GM23338 (cell line): Measurements from ENCODE around the gene ZNF275. TPM values are rescaled to one million over a fixed set of nuclear protein-coding genes. Genes with fewer than 3 reads are reported as not detected.

ENCODE experiments used
- ATAC-seq: fragments of 200-7000 bp; cut with Tn5 transposase; 3 replicates; pipeline ENCODE4 v1.9.1; 2020
- DNase-seq: peaks from one replicate; pipeline ENCODE4 v3.0.0-alpha.2; 2015; ENCODE audit warnings: low spot score
- H2AFZ ChIP-seq: fragments of 200-600 bp; sonication (generic); 2 replicates; pipeline ENCODE4 v1.8.0; 2016; ENCODE audit warnings: antibody characterized with exemption, mild to moderate bottlenecking, moderate library complexity
- H3F3A ChIP-seq: fragments of 200-600 bp; sonication (generic); replicated peaks from 2 replicates; pipeline ENCODE4 v1.8.0; 2017; ENCODE audit warnings: antibody characterized with exemption, mixed run types, low read depth
- H3K27ac ChIP-seq: fragments of 200-600 bp; sonication (generic); 2 replicates; pipeline ENCODE4 v1.6.1; 2016; ENCODE audit warnings: low read depth
- H3K27me3 ChIP-seq: fragments of 200-600 bp; sonication (generic); 2 replicates; pipeline ENCODE4 v1.8.0; 2016; ENCODE audit warnings: mild to moderate bottlenecking, mixed run types, moderate library complexity; ENCODE audit not compliant: insufficient read depth
- H3K36me3 ChIP-seq: fragments of 200-600 bp; sonication (generic); 2 replicates; pipeline ENCODE4 v1.8.0; 2016; ENCODE audit warnings: mild to moderate bottlenecking; ENCODE audit not compliant: insufficient read depth
- H3K4me1 ChIP-seq: fragments of 200-600 bp; sonication (generic); 2 replicates; pipeline ENCODE4 v1.8.0; 2016; ENCODE audit warnings: mild to moderate bottlenecking, moderate library complexity; ENCODE audit not compliant: insufficient read depth
- H3K4me2 ChIP-seq: fragments of 200-600 bp; sonication (generic); 2 replicates; pipeline ENCODE4 v1.7.1; 2017; ENCODE audit warnings: mixed run types
- H3K4me3 ChIP-seq: fragments of 200-600 bp; sonication (generic); 2 replicates; pipeline ENCODE4 v1.6.1; 2016; ENCODE audit warnings: mixed run types
- H3K79me2 ChIP-seq: fragments of 200-600 bp; sonication (generic); replicated peaks from 2 replicates; pipeline ENCODE4 v1.8.0; 2017; ENCODE audit warnings: mild to moderate bottlenecking; ENCODE audit not compliant: insufficient read depth
- H3K9me2 ChIP-seq: fragments of 200-600 bp; sonication (generic); 2 replicates; pipeline ENCODE4 v1.8.0; 2017; ENCODE audit not compliant: insufficient read depth
- H4K20me1 ChIP-seq: fragments of 200-600 bp; sonication (generic); replicated peaks from 2 replicates; pipeline ENCODE4 v1.8.0; 2017; ENCODE audit warnings: mild to moderate bottlenecking; ENCODE audit not compliant: insufficient read depth
- H3K27ac Mint-ChIP-seq: 2 replicates; pipeline ENCODE4 v1.8.0; 2020; ENCODE audit warnings: inconsistent platforms, mild to moderate bottlenecking, moderate library complexity, mixed read lengths
- H3K27me3 Mint-ChIP-seq: 3 replicates; pipeline ENCODE4 v1.8.0; 2022; ENCODE audit warnings: low read depth, mild to moderate bottlenecking, moderate library complexity, mixed read lengths, inconsistent platforms; ENCODE audit not compliant: insufficient read depth, poor library complexity
- H3K36me3 Mint-ChIP-seq: 3 replicates; pipeline ENCODE4 v1.8.0; 2021; ENCODE audit warnings: low read depth, mild to moderate bottlenecking, inconsistent platforms, moderate library complexity, mixed read lengths
- H3K4me1 Mint-ChIP-seq: 3 replicates; pipeline ENCODE4 v1.8.0; 2020; ENCODE audit warnings: mild to moderate bottlenecking, inconsistent platforms, mixed read lengths
- H3K4me3 Mint-ChIP-seq: 3 replicates; pipeline ENCODE4 v1.8.0; 2021; ENCODE audit warnings: moderate library complexity, mild to moderate bottlenecking, inconsistent platforms, mixed read lengths
- H3K9me3 Mint-ChIP-seq: 3 replicates; pipeline ENCODE4 v1.8.0; 2020; ENCODE audit warnings: moderate library complexity, mild to moderate bottlenecking, inconsistent platforms, mixed read lengths
- CREB1 ChIP-seq: fragments of 250-450 bp; sonication (Bioruptor Pico); IDR thresholded peaks from 2 replicates; pipeline ENCODE4 v1.5.0; 2020; ENCODE audit warnings: low read depth, mild to moderate bottlenecking, moderate library complexity
- CTCF ChIP-seq, 2 experiments: fragments of 200-600 bp in 1 of 2; sonication (generic) in 1 of 2; conservative IDR thresholded peaks; 2 replicates each; pipeline versions ENCODE4 v1.5.1 to v1.6.1; 2016 to 2017; ENCODE audit warnings: antibody characterized with exemption in 2 of 2, low read depth in 2 of 2, mild to moderate bottlenecking in 2 of 2, moderate library complexity in 1 of 2
- EZH2 ChIP-seq: fragments of 200-600 bp; sonication (generic); IDR thresholded peaks from one replicate; pipeline ENCODE4 v1.8.0; 2017; ENCODE audit warnings: antibody characterized with exemption, mild to moderate bottlenecking, low read depth; ENCODE audit not compliant: unreplicated experiment
- JUNB ChIP-seq: IDR thresholded peaks from one replicate; pipeline ENCODE4 v1.6.1; 2016; ENCODE audit warnings: antibody characterized with exemption; ENCODE audit not compliant: unreplicated experiment
- STAT1 ChIP-seq: IDR thresholded peaks from one replicate; pipeline ENCODE4 v1.6.1; 2016; ENCODE audit warnings: antibody characterized with exemption; ENCODE audit not compliant: unreplicated experiment
- ZNF114 ChIP-seq: fragments of 250-450 bp; sonication (Bioruptor Pico); IDR thresholded peaks from 2 replicates; pipeline ENCODE4 v1.5.0; 2020; ENCODE audit warnings: mild to moderate bottlenecking, moderate library complexity
- polyA plus RNA-seq: library from polyadenylated mRNA; unstranded; fragments of >200 nt; fragmentation: Nextera tagmentation; extraction: Ambion mirVana; gene quantifications from 2 replicates; pipeline ENCODE4 v1.2.1, GENCODE V29; 2016
- total RNA-seq: library from RNA; depleted of rRNA; stranded (reverse); fragments of >200 nt; shearing (Covaris generic); gene quantifications from 2 replicates; pipeline ENCODE4 v1.2.3, GENCODE V29; 2014
- TF ChIP-seq, protein P1 (sequence below): IDR thresholded peaks from one replicate; pipeline ENCODE4 v1.6.1; 2018; ENCODE audit warnings: antibody characterized with exemption; ENCODE audit not compliant: unreplicated experiment
- TF ChIP-seq, protein P2 (sequence below): fragments of 250-450 bp; sonication (Bioruptor Pico); IDR thresholded peaks from 2 replicates; pipeline ENCODE4 v1.5.0; 2020; ENCODE audit warnings: mild to moderate bottlenecking, moderate library complexity

The ZNF275 gene
- total and polyA plus RNA-seq, 2 experiments from 2014 or later, result 3.2 to 12.3 TPM

GRCh38 chrX:153395613-153396319 lies 61.8 kb downstream of the ZNF275 start:
- no peaks in the 10 kb centered on the region for H4K20me1 ChIP-seq
- Mint-ChIP-seq H3K9me3 (no peaks in the 10 kb centered on the region; the same call in 2 of the 3 replicates), H3K27me3 (no peaks in the 10 kb centered on the region), H3K36me3 (no peaks in the 10 kb centered on the region), H3K4me3 (no peak overlapping the region), H3K4me1 (peaks cover 7% of the 10 kb centered on the region; the same call in 2 of the 3 replicates), H3K27ac (no peak overlapping the region)
- no peak for ATAC-seq
- H3K27ac ChIP-seq, result no peak overlapping the region
- H2AFZ ChIP-seq, result no peak overlapping the region
- H3K9me2 ChIP-seq, result no peaks in the 10 kb centered on the region
- H3F3A ChIP-seq, result no peaks in the 10 kb centered on the region
- H3K4me2 ChIP-seq, result no peak overlapping the region
- H3K27me3 ChIP-seq, result no peaks in the 10 kb centered on the region
- no peaks in the 10 kb centered on the region for H3K4me1 ChIP-seq
- no peak overlapping the region for H3K4me3 ChIP-seq
- H3K36me3 ChIP-seq, result no peaks in the 10 kb centered on the region
- TF ChIP-seq EZH2 (no peak), CREB1 (CRISPR knock-in tag) (no peak)
- TF ChIP-seq, protein P1, sequence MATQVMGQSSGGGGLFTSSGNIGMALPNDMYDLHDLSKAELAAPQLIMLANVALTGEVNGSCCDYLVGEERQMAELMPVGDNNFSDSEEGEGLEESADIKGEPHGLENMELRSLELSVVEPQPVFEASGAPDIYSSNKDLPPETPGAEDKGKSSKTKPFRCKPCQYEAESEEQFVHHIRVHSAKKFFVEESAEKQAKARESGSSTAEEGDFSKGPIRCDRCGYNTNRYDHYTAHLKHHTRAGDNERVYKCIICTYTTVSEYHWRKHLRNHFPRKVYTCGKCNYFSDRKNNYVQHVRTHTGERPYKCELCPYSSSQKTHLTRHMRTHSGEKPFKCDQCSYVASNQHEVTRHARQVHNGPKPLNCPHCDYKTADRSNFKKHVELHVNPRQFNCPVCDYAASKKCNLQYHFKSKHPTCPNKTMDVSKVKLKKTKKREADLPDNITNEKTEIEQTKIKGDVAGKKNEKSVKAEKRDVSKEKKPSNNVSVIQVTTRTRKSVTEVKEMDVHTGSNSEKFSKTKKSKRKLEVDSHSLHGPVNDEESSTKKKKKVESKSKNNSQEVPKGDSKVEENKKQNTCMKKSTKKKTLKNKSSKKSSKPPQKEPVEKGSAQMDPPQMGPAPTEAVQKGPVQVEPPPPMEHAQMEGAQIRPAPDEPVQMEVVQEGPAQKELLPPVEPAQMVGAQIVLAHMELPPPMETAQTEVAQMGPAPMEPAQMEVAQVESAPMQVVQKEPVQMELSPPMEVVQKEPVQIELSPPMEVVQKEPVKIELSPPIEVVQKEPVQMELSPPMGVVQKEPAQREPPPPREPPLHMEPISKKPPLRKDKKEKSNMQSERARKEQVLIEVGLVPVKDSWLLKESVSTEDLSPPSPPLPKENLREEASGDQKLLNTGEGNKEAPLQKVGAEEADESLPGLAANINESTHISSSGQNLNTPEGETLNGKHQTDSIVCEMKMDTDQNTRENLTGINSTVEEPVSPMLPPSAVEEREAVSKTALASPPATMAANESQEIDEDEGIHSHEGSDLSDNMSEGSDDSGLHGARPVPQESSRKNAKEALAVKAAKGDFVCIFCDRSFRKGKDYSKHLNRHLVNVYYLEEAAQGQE, result no peak
- DNase-seq, result no peak
- H3K79me2 ChIP-seq, result no peaks in the 10 kb centered on the region

DNA sequence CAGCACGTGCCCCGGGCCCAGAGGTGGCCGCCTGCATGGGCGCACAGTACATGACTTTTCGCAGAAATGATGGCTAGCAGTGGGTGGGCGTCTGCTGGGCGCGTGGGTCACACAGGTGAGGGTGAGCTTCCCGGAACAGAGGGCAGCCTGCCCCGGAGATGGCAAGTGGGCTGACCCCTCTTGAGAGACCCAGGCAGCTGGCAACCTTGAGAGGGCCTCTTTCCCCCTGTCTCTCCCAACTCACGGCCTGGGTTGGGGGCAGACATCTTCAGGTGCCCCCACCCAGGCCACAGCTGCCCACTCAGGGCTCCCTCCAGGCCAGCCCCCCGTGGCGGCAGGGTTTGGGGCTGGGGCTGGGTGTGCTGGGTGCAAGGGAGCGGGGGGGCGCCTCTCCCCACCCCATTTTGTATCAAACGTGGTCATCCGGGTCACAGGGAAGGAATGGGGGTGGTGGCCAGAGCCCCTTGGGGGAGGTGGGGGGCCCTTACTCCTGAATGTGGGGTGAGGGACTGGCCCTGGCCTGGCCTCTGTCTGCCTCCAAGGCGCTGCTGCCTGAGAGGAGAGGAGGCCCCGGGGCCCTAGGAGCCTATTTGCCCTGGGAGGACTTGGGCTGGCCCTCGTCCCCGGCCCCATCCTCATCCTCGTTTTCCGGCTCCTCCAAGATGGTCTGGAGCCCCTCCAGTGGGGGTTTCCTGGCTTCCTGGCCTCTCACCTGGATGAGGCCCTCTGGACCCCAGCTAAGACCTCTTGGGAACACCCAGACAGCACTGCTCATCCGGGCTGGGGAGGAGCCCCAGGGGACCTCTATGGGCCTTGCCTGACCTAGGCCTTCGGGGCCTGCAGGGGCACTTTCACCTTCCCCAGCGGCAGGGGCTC lies 62.6 kb downstream of the ZNF275 start:
- Histone ChIP-seq H3K4me2 (no peak overlapping the region), H3K4me3 (no peak overlapping the region), H3F3A (no peaks in the 10 kb centered on the region), H3K4me1 (no peaks in the 10 kb centered on the region), H3K27me3 (no peaks in the 10 kb centered on the region), H4K20me1 (no peaks in the 10 kb centered on the region), H3K27ac (no peak overlapping the region), H3K36me3 (no peaks in the 10 kb centered on the region), H2AFZ (no peak overlapping the region), H3K9me2 (no peaks in the 10 kb centered on the region), H3K79me2 (no peaks in the 10 kb centered on the region)
- ATAC-seq (no peak), DNase-seq (no peak)
- no peak overlapping the region for H3K27ac Mint-ChIP-seq
- H3K4me1 Mint-ChIP-seq, result peaks cover 7% of the 10 kb centered on the region; the same call in 2 of the 3 replicates
- no peaks in the 10 kb centered on the region for H3K36me3 Mint-ChIP-seq
- no peaks in the 10 kb centered on the region for H3K27me3 Mint-ChIP-seq
- no peak overlapping the region for H3K4me3 Mint-ChIP-seq
- no peaks in the 10 kb centered on the region; the same call in 2 of the 3 replicates for H3K9me3 Mint-ChIP-seq
- TF ChIP-seq ZNF114 (CRISPR knock-in tag), result no peak
- TF ChIP-seq JUNB, result no peak
- TF ChIP-seq, protein P2, sequence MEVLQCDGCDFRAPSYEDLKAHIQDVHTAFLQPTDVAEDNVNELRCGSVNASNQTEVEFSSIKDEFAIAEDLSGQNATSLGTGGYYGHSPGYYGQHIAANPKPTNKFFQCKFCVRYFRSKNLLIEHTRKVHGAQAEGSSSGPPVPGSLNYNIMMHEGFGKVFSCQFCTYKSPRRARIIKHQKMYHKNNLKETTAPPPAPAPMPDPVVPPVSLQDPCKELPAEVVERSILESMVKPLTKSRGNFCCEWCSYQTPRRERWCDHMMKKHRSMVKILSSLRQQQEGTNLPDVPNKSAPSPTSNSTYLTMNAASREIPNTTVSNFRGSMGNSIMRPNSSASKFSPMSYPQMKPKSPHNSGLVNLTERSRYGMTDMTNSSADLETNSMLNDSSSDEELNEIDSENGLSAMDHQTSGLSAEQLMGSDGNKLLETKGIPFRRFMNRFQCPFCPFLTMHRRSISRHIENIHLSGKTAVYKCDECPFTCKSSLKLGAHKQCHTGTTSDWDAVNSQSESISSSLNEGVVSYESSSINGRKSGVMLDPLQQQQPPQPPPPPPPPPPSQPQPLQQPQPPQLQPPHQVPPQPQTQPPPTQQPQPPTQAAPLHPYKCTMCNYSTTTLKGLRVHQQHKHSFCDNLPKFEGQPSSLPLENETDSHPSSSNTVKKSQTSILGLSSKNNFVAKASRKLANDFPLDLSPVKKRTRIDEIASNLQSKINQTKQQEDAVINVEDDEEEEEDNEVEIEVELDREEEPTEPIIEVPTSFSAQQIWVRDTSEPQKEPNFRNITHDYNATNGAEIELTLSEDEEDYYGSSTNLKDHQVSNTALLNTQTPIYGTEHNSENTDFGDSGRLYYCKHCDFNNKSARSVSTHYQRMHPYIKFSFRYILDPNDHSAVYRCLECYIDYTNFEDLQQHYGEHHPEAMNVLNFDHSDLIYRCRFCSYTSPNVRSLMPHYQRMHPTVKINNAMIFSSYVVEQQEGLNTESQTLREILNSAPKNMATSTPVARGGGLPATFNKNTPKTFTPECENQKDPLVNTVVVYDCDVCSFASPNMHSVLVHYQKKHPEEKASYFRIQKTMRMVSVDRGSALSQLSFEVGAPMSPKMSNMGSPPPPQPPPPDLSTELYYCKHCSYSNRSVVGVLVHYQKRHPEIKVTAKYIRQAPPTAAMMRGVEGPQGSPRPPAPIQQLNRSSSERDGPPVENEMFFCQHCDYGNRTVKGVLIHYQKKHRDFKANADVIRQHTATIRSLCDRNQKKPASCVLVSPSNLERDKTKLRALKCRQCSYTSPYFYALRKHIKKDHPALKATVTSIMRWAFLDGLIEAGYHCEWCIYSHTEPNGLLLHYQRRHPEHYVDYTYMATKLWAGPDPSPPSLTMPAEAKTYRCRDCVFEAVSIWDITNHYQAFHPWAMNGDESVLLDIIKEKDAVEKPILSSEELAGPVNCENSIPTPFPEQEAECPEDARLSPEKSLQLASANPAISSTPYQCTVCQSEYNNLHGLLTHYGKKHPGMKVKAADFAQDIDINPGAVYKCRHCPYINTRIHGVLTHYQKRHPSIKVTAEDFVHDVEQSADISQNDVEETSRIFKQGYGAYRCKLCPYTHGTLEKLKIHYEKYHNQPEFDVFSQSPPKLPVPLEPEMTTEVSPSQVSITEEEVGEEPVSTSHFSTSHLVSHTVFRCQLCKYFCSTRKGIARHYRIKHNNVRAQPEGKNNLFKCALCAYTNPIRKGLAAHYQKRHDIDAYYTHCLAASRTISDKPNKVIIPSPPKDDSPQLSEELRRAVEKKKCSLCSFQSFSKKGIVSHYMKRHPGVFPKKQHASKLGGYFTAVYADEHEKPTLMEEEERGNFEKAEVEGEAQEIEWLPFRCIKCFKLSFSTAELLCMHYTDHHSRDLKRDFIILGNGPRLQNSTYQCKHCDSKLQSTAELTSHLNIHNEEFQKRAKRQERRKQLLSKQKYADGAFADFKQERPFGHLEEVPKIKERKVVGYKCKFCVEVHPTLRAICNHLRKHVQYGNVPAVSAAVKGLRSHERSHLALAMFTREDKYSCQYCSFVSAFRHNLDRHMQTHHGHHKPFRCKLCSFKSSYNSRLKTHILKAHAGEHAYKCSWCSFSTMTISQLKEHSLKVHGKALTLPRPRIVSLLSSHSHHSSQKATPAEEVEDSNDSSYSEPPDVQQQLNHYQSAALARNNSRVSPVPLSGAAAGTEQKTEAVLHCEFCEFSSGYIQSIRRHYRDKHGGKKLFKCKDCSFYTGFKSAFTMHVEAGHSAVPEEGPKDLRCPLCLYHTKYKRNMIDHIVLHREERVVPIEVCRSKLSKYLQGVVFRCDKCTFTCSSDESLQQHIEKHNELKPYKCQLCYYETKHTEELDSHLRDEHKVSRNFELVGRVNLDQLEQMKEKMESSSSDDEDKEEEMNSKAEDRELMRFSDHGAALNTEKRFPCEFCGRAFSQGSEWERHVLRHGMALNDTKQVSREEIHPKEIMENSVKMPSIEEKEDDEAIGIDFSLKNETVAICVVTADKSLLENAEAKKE (CRISPR knock-in tag), result no peak
- no peak for TF ChIP-seq CTCF (conservative IDR thresholded peaks at IDR 0.05; ENCODE audit: low read depth in 2 of 2)
- TF ChIP-seq STAT1, result no peak
